ENCODE data around the gene GRB7.

- TF ChIP-seq, protein P1, sequence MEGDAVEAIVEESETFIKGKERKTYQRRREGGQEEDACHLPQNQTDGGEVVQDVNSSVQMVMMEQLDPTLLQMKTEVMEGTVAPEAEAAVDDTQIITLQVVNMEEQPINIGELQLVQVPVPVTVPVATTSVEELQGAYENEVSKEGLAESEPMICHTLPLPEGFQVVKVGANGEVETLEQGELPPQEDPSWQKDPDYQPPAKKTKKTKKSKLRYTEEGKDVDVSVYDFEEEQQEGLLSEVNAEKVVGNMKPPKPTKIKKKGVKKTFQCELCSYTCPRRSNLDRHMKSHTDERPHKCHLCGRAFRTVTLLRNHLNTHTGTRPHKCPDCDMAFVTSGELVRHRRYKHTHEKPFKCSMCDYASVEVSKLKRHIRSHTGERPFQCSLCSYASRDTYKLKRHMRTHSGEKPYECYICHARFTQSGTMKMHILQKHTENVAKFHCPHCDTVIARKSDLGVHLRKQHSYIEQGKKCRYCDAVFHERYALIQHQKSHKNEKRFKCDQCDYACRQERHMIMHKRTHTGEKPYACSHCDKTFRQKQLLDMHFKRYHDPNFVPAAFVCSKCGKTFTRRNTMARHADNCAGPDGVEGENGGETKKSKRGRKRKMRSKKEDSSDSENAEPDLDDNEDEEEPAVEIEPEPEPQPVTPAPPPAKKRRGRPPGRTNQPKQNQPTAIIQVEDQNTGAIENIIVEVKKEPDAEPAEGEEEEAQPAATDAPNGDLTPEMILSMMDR (IDR thresholded peaks at IDR 0.05; ENCODE audit: low read depth, low read length) = peak; percentile 45
- peak; percentile 55 for TF ChIP-seq POLR2A (IDR thresholded peaks at IDR 0.05; ENCODE audit: extremely low read depth, insufficient read length)
- TF ChIP-seq, protein P2, sequence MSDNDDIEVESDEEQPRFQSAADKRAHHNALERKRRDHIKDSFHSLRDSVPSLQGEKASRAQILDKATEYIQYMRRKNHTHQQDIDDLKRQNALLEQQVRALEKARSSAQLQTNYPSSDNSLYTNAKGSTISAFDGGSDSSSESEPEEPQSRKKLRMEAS (IDR thresholded peaks at IDR 0.05; ENCODE audit: low read depth, low read length) = no peak; the same call in 1 of the 2 replicates
These were observed 16.6 kb downstream of the GRB7 start for GRCh38 chr17:39754161-39754957.
